Stimulated activated CD8-positive, alpha-beta memory T cell treated with anti-CD3 and anti-CD28 coated beads, Interleukin-12 subunit alpha, Interleukin-12 subunit beta, amount 100 ng/mL, for 1 hour (primary cell): ENCODE data around the gene GPR137B.
"Not testable (repeated sequence)": the region's sequence is repeated elsewhere in the genome, so short reads cannot be mapped to it uniquely, and the experiment has no call there.

Experiments used
- DNase-seq: peaks from one replicate; pipeline ENCODE4 v3.0.0-alpha.2; 2020; ENCODE audit warnings: low read depth

Gene GPR137B

DNA sequence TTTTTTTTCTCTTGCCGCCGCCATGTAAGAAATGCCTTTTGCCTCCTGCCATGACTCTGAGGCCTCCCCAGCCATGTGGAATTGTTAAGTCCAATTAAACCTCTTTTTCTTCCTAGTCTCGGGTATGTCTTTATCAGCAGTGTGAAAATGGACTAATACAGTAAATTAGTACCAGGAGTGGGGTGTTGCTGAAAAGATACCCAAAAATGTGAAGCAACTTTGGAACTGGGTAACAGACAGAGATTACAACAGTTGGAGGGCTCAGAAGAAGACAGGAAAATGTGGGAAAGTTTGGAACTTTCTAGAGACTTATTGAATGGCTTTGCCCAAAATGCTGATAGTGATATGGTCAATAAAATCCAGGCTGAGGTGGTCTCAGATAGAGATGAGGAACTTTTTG lies 19.4 kb downstream of the GPR137B start:
- not testable (repeated sequence) for DNase-seq

DNA sequence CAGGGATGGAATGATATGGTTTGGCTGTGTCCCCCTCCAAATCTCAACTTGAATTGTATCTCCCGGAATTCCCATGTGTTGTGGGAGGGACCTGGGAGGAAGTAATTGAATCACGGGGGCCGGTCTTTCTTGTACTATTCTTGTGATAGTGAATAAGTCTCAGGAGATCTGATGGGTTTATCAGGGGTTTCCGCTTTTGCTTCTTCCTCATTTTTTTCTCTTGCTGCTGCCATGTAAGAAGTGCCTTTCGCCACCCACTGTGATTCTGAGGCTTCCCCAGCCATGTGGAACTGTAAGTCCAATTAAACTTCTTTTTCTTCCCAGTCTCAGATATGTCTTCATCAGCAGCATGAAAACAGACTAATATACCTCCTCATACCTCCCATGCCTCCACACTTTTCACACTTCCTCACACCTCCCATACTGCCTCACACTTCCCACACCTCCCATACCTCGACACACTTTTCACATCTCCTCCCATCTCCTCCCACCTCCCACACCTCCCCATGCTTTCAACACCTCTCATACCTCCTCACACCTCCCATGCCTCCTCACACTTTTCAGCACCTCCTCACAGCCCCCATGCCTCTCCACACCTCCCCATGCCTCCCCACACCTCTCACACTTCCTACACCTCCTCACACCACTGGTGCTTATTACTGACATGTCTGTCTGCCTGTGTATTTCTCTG lies 21.3 kb downstream of the GPR137B start:
- no peak for DNase-seq

DNA sequence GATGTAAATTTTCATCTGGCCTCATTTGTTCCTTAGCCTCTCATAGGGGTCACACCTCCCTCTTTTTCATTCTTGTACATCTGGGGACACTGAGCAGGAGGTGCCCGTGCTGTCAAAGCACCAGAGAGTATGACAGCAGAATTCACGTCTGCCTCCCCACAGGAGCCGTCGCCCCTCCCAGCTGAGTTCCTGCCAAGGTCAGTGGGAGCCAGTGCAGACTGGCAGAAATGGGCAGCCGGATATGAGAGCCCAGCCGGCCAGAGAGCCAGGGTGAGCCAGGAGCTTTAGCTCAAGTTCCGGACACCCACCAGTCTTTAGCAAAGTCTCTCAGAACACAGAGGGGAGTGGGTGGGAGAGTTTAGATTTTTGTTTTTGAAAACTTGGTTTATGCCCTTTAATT lies 21.9 kb downstream of the GPR137B start:
- no peak for DNase-seq

DNA sequence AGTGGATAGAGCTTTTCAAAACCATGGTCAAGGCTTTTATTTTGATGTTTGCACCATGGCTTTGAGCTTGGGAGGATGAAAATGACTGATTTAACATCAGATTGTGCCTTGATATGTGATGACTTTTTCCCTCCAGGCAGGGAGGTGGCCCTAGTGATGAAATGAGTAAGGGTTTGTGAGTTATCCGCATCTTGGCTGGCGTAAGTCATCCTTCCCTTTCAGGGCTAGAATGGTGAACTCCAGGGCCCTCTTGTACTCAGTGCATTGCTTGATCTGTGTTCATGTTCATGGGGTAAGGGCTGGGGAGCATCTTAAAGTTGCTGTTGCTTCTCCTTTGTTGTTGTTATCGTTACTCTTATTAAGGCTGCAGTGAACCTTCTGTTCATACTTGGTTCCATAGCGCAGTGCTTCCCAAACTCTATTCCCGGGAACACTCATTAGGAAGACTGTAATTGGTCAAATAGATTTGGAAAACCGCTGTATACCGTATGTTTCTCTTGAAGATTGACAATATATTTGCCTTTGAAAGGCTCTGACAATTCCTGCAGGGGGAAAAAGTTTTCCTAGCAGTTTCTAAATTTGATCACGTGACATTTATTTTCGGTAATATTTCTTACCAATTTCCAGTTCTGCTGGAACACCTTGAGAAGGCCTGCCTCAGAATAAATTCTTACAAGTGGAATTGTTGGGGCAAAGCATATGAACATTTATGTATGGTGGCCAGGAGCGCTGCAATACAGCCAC lies 23.1 kb downstream of the GPR137B start:
- no peak for DNase-seq

DNA sequence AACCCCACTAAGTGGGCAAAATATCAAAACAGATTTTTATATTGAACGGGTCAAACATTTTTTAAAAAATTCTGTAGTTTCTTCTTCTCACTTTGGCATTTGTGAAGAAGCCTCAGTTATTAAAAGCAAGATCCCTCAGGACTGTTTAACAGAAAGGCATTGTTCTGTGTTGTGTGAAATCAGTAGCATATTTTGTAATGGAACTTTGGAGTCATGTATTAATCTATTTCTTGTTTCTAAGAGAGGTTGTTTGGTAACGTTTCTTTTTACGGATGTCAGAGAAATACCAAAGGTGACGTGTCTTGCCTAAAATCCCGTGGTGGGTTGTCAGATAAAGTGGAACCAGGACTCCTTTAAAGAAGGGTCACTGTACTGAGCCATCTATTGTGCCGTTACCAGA lies 23.7 kb downstream of the GPR137B start:
- no peak for DNase-seq

DNA sequence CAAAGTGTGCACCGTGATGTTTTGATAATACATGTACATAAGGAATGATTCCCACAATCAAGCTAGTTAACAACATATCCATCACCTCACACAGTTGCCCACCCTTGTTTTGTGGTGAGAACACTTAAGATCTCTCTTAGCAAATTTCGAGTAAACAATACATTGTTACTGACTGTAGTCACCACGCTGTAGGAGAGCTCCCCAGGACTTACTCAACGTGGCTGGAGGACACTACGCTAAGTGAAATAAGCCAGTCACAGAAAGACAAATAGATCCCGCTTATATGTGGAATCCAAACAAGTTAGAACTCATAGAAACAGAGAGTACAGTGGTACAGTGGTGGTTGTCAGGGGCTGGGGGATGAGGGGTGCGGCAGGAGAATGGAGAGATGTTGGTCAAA lies 24.8 kb downstream of the GPR137B start:
- no peak for DNase-seq

DNA sequence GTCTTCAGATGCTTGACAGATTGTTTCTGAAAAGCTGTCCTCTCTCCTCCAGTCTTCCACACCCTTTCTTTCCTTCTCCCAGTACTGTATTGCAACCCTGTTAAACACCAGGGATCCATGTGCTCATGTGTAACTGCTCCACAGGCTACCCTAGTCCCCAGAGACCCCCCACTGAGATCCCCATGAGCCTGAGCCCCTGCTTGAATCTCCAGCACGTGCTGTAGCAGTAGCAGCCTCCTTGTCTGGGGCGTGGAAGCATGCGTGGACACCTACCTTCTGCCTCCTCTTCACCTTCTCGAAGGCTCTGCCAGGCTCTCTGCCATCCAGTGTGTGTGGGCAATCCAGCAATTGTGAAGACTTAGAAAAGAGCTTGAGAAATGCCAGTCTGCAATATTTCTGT lies 25.2 kb downstream of the GPR137B start:
- no peak for DNase-seq

DNA sequence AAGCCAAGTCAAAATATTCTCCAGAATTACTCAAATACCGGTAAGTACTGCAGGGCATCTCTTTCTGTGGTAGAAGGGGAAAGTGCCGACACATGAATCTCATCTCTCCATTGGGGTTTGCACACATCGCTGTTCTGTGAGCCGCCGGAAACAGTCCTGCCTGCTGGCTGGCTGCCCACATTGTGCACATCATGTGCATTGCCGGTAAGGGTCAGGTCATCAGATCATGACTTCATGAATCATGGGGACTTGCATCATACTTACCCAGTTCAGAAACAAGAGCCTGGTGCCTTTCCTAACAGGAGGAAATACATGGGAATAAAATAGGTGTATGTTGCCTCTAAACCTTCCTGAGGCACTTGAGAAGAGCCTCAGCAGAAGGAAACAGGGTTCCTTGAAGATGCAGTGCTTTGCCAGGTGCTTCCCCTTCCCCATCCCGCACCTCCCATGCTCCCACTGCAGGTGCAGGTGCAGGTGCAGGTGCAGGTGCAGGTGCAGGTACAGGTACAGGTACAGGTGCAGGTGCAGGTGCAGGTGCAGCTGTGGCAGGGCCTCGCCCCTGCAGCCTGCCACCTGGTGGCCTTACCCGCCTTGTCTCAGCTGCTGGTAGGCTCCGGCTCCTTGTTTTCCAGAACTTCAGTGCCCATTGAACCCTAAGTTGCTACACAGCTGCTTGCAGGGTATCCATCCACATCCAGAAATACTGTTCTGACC lies 26.5 kb downstream of the GPR137B start:
- no peak for DNase-seq

DNA sequence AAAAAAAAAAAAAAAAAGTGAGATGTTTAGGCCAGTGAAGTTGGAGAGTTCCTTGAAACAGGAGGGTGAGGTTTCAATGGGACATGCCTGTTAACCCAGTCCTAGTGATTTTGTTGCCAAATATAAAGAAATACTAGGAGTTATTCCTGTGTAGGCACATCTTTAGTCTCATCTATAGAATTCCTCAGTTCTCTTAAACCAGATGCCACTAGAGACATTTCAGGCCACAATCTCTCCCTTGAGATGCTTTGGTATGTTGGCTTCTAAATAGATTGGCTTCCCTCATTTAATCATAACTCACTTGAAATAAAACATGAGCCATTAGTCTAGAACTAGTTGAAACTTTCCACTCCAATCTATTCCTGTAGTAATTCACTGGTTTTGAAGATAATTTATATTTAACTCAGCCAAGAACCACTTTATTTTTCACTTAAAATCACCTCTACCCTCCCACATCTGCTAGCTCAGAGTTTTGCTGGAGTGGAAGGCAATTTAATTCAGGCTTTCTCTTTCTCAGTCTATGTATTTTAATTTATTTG lies 29.8 kb downstream of the GPR137B start:
- no peak for DNase-seq

DNA sequence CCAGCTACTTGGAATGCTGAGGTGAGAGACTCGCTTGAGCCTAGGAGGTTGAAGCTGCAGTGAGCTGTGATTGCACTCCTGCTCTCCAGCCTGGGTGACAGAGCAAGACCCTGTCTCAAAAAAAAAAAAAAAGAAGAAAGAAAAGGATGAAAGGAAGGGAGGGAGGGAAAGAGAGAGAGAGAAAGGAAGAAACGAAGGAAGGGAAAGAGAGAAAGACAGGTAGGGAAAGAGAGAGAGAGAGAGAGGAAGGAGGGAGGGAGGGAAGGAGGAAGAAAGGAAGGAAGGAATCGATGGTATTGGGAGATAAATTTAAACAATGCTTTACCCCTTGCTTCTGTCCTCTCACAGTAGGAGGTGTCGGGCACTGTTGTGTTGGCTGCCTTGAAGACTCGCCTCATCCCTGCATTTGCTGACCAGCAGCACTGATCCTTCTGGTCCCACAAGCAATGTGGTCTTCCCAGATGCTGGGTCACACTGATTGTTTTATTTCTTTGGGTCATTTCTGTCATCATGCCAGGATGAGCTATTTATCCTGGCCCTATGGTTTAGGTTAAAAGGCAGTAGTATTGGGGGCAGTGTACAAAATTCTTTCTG lies 30.9 kb downstream of the GPR137B start:
- DNase-seq, result no peak

DNA sequence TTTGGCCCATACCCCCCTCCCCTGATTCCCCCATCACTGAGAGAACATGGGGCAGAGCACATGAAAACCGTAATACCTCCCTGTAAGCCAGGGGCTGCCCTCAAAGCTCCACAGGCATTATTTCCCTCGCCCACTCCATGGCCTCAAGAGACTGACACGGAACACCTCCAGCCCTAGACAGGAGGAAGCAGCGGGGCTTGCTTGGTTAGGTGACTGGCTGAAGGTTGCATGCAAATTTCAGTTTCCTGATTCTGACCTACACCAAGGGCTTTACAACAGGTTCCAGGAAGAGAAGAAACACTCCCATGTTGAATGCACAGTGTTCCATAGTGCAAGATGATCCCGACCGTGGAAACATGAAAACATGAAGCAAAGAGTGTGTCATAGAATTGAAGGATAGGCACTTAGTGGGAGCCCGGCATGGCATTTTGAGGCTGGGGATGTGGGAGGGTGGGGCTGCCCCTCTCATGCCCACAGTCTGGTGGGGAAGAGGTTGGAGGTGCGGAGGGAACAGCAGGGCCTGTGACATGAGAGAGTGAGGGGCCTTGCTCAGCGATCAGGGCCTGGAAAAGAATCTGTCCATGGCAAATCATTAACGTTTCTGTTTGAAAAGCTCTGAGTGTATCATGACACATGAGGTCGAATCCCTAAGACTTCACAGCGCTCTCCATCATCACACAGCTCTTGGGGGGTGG lies 33.5 kb downstream of the GPR137B start:
- no peak for DNase-seq

DNA sequence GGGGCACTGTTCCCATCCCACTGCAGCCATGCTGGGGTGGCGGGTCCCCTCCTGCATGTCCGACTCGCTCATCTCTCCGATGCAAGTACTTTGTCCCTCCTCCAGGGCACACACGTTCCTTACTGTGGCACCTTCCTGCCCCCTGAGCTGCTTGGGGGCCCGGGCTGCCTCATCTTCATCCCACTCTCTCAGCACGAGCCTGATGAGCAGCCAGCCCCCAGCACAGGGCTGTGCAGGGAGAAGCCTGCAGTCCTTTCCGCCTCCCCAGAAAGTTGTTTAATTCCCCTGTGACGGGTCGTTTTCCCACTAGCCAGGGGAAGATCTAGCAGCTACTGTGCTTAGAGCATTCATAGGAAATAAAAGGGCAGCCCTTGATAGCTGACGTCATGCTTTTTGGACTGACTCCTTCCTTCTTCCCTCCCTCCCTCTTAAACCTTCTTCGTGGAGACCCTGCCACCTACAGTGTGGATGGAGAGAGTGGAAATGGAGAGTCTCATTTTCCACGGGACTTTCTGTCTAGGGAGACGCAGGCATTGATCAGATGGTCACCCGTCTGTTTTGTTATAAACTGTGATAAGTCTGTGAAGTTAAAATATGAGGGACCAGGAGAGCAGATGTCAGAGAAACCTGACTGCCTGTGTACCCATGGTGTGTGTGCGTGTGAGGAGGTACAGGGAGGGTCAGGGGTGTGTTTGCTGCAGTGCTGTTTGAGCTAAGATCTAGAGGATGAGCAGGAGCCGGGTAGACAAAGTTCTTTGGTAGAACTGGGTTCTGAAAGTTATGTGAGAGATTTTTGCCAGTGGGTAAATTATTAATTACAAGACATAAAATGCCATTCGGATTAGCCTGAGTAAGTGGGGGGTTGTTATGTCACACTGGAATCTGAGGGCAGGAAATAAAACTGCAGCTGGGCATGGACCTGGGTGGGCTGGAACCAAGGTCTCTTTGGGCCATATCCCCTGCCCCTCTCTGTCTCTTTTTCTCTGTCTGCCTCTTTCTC lies 34.3 kb downstream of the GPR137B start:
- DNase-seq, result no peak

DNA sequence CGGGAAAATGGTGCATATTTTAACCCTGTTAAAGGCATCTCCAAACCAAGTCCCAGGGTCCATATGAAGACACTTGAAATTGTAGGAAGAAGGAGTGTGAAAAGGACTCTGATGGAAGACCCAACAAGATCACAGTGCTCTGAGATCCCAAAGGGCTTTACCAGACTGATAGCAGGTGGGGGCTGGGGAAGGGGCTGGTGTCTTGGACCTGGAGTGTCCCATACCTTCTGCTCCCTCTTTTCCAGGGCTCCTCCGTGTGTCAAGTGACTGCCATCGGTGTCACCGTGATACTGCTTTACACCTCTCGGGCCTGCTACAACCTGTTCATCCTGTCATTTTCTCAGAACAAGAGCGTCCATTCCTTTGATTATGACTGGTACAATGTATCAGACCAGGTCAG lies 37.3 kb downstream of the GPR137B start:
- no peak for DNase-seq

DNA sequence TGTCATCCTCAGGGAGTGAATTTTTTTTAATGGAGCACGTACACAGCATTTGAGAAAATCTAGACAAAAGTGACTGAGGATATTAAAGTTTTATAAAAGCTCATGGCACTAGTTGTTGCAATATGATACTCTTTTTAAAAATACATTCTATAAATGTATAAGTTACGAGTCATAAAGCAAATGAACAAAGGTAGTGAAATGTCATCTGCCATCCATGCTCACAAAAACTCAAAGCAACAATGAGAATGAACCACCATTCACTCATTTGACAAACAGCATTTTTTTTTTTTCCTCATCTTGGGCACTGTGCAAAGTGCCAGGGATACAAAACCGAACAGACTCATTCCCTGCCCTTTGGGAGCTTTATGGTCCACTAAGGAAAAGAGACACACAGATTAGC lies 38.7 kb downstream of the GPR137B start:
- DNase-seq, result no peak

DNA sequence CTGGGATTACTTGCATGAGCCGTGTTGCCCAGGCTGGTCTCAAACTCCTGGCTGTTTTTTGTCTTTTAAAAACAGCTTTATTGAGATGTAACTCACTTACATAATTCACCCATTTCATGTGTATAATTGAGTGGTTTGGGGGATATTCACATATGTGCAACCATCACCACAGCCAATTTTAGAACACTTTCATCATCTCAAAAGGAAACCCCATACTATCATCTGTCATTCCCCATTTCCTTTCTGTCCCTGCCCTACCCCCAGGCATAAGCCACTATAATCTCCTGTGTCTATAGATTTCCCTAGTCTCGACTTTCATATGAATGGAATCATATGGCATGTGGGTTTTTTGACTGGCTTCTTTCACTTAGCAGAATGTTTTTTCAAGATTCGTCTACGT lies 43.3 kb downstream of the GPR137B start:
- DNase-seq, result no peak

DNA sequence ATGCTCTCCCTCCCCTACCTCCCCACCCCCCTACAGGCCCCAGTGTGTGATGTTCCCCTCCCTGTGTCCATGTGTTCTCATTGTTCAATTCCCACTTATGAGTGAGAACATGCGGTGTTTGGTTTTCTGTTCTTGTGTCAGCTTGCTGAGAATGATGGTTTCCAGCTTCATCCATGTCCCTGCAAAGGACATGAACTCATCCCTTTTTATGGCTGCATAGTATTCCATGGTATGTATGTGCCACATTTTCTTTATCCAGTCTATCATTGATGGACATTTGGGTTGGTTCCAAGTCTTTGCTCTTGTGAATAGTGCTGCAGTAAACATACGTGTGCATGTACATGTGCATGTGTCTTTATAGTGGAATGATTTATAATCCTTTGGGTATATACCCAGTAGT lies 44.1 kb downstream of the GPR137B start:
- DNase-seq, result not testable (repeated sequence)

DNA sequence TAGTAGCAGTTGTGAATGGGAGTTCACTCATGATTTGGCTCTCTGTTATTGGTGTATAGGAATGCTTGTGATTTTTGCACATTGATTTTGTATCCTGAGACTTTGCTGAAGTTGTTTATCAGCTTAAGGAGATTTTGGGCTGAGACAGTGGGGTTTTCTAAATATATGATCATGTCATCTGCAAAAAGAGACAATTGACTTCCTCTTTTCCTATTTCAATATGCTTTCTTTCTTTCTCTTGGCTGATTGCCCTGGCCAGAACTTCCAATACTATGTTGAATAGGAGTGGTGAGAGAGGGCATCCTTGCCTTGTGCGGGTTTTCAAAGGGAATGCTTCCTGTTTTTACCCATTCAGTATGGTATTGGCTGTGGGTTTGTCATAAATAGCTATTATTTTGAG lies 45.7 kb downstream of the GPR137B start:
- not testable (repeated sequence) for DNase-seq

DNA sequence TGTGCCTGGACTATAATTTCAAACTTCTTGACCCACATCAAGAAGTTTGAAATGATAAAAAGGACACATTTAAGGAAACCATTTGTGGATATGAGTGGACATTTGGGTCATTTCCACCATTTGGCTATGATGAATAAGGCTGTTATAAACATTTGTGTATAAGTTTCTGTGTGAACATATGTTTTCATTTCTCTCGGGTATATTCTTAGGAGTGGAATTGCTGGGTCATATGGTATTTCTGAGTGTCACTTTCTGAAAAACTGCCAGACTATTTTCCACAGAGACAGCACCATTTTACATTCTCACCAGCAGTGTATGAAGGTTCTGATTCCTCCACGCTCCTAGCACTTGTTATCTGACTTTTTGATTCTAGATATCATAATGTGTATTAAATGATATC lies 50.8 kb downstream of the GPR137B start:
- no peak for DNase-seq

DNA sequence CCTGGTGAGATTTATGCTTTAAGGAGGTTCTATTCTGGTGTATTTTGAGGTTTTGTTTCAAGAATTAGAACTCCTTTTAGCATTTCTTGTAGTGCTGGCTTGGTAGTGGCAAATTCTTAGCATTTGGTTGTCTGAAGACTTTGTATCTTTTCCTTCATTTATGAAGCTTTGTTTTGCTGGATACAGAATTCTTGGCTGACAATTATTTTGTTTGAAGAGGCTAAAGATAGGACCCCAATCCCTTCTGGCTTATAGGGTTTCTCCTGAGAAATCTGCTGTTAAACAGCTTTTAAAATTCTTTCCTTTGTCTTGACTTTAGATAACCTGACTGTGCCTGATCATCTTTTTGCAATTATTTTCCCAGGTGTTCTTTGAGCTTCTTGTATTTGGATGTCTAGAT lies 58.6 kb downstream of the GPR137B start:
- DNase-seq, result no peak

DNA sequence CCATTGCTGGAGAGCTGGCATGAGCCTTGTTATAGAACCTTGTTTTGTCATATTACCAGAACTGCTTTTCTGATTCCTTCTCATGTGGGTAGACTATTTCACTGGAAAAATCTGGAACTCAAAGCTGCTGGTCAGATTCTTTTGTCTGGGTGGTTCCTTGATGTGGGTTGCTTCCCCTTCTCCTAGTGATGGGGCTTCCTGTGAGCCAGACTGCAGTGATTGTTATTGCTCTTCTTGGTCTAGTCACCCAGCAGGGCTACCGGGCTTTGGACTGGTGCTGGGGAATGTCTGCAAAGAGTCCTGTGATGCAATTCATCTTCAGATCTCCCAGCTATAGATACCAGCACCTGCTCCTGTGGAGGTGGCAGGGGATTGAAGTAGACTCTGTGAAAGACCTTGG lies 59.4 kb downstream of the GPR137B start:
- DNase-seq, result no peak

DNA sequence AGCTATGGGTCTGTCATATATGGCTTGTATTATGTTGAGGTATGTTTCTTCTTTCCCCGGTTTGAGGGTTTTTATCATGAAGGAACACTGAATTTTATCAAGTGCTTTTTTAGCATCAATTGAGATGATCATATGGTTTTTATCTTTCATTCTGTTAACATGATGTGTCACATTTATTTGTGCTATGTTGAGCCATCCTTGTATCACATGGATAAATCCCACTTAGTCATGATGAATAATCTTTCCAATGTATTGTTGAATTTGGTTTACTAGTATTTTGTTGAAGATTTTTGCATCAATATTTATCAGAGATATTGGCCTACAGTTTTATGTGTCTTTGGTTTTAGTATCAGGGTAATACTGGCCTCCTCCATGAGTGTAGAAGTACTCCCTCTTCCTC lies 61.7 kb downstream of the GPR137B start:
- no peak for DNase-seq
